Fibroblast of mammary gland (primary cell): ENCODE results near the gene HPSE2.

Experiments used
- DNase-seq: peaks from one replicate; pipeline ENCODE4 v3.0.0-alpha.2; 2010; ENCODE audit warnings: low read depth
- H3K4me3 ChIP-seq: 2 replicates; pipeline ENCODE4 v1.5.1; 2011; ENCODE audit warnings: low read depth, mild to moderate bottlenecking, low read length, moderate library complexity; ENCODE audit not compliant: control insufficient read depth
- CTCF ChIP-seq: conservative IDR thresholded peaks from 2 replicates; pipeline ENCODE4 v1.5.1; 2011; ENCODE audit warnings: low read depth, low read length, inconsistent platforms; ENCODE audit not compliant: control insufficient read depth, insufficient read depth

The HPSE2 gene

GRCh38 chr10:99010286-99010685 lies 225.4 kb downstream of the HPSE2 start:
- no peak for DNase-seq
- no peak overlapping the region for H3K4me3 ChIP-seq
- TF ChIP-seq CTCF = no peak

- peak; percentile 19 for DNase-seq
- no peak for TF ChIP-seq CTCF
- H3K4me3 ChIP-seq = no peak overlapping the region
Measured at GRCh38 chr10:99008054-99008453, 227.6 kb downstream of the HPSE2 start.

- TF ChIP-seq CTCF = no peak
- H3K4me3 ChIP-seq = no peak overlapping the region
- DNase-seq = no peak
Measured at GRCh38 chr10:99007457-99007856, 228.2 kb downstream of the HPSE2 start.

GRCh38 chr10:99005254-99005653 lies 230.4 kb downstream of the HPSE2 start:
- DNase-seq = no peak
- H3K4me3 ChIP-seq = no peak overlapping the region
- TF ChIP-seq CTCF = no peak

- no peak for TF ChIP-seq CTCF
- H3K4me3 ChIP-seq = no peak overlapping the region
- DNase-seq = no peak
Measured at GRCh38 chr10:99004738-99005137, 230.9 kb downstream of the HPSE2 start.

GRCh38 chr10:99002392-99002791 lies 233.3 kb downstream of the HPSE2 start:
- TF ChIP-seq CTCF = no peak
- DNase-seq = no peak
- no peak overlapping the region for H3K4me3 ChIP-seq

GRCh38 chr10:98997596-98997995 lies 238.1 kb downstream of the HPSE2 start:
- no peak overlapping the region for H3K4me3 ChIP-seq
- no peak for DNase-seq
- no peak for TF ChIP-seq CTCF
